ENCODE data around the gene PSEN1. TPM values are rescaled to one million over a fixed set of nuclear protein-coding genes. Genes with fewer than 3 reads are reported as not detected.

The PSEN1 gene
- total and polyA plus RNA-seq, 2 experiments from 2014 or later: 14.6 to 35.7 TPM

GRCh38 chr14:73209953-73210352, 73.6 kb downstream of the PSEN1 start (continued):
- TF ChIP-seq ETS1 (IDR thresholded peaks at IDR 0.05): no peak
- no peak for TF ChIP-seq ZNF114 (CRISPR knock-in tag; IDR thresholded peaks at IDR 0.05)
- no peak for TF ChIP-seq ZNF331 (CRISPR knock-in tag; IDR thresholded peaks at IDR 0.05; ENCODE audit: low read depth)
- no peak for TF ChIP-seq POLR2AphosphoS5 (IDR thresholded peaks at IDR 0.05; ENCODE audit: low read depth)
- no peak for TF ChIP-seq EZH2phosphoT487 (IDR thresholded peaks at IDR 0.05; ENCODE audit: unreplicated experiment)
- TF ChIP-seq CREB1 (CRISPR knock-in tag; IDR thresholded peaks at IDR 0.05; ENCODE audit: low read depth): no peak
- no peak for TF ChIP-seq REST (IDR thresholded peaks at IDR 0.05; ENCODE audit: unreplicated experiment)

GRCh38 chr14:73211251-73212040, 75.1 kb downstream of the PSEN1 start:
- Histone ChIP-seq H3K4me2 (no peak overlapping the region), H3K27ac (ENCODE audit: low read depth) (0 out of 2 replicates have a peak overlapping the region, but pooled peaks have one; percentile 45), H3K9me2 (ENCODE audit: insufficient read depth) (no peaks in the 10 kb centered on the region), H3K4me1 (ENCODE audit: insufficient read depth) (no peaks in the 10 kb centered on the region), H3F3A (replicated peaks; ENCODE audit: low read depth) (no peaks in the 10 kb centered on the region), H4K20me1 (replicated peaks; ENCODE audit: insufficient read depth) (no peaks in the 10 kb centered on the region), H3K79me2 (replicated peaks; ENCODE audit: insufficient read depth) (no peaks in the 10 kb centered on the region), H3K4me3 (no peak overlapping the region), H3K27me3 (ENCODE audit: insufficient read depth) (no peaks in the 10 kb centered on the region), H3K36me3 (ENCODE audit: insufficient read depth) (peaks cover 21% of the 10 kb centered on the region), H2AFZ (no peak overlapping the region)
- no peak overlapping the region; the same call in 1 of the 2 replicates for H3K27ac Mint-ChIP-seq
- peaks cover 17% of the 10 kb centered on the region; the same call in 2 of the 3 replicates for H3K9me3 Mint-ChIP-seq
- TF ChIP-seq ZNF114 (CRISPR knock-in tag; IDR thresholded peaks at IDR 0.05) (no peak), JUNB (IDR thresholded peaks at IDR 0.05; ENCODE audit: unreplicated experiment) (no peak)
- no peaks in the 10 kb centered on the region for H3K27me3 Mint-ChIP-seq (ENCODE audit: insufficient read depth, low read depth, poor library complexity)
- ATAC-seq (no peak), DNase-seq (ENCODE audit: low spot score) (no peak)
- no peaks in the 10 kb centered on the region for H3K4me1 Mint-ChIP-seq
- H3K36me3 Mint-ChIP-seq (ENCODE audit: low read depth): peaks cover 46% of the 10 kb centered on the region
- no peak overlapping the region for H3K4me3 Mint-ChIP-seq

- Histone ChIP-seq H3K36me3 (ENCODE audit: insufficient read depth) (peaks cover 15% of the 10 kb centered on the region), H3K4me2 (no peak overlapping the region), H3K27me3 (ENCODE audit: insufficient read depth) (no peaks in the 10 kb centered on the region), H3K4me3 (no peak overlapping the region), H3K9me2 (ENCODE audit: insufficient read depth) (no peaks in the 10 kb centered on the region), H3K79me2 (replicated peaks; ENCODE audit: insufficient read depth) (no peaks in the 10 kb centered on the region), H4K20me1 (replicated peaks; ENCODE audit: insufficient read depth) (no peaks in the 10 kb centered on the region), H2AFZ (no peak overlapping the region), H3F3A (replicated peaks; ENCODE audit: low read depth) (no peaks in the 10 kb centered on the region), H3K27ac (ENCODE audit: low read depth) (no peak overlapping the region), H3K4me1 (ENCODE audit: insufficient read depth) (no peaks in the 10 kb centered on the region)
- Mint-ChIP-seq H3K9me3 (no peaks in the 10 kb centered on the region), H3K27ac (no peak overlapping the region), H3K27me3 (ENCODE audit: insufficient read depth, low read depth, poor library complexity) (peaks cover 3% of the 10 kb centered on the region), H3K4me3 (no peak overlapping the region), H3K4me1 (peaks cover 6% of the 10 kb centered on the region; the same call in 2 of the 3 replicates), H3K36me3 (ENCODE audit: low read depth) (peaks cover 40% of the 10 kb centered on the region)
- TF ChIP-seq JUNB (IDR thresholded peaks at IDR 0.05; ENCODE audit: unreplicated experiment): no peak
- no peak for TF ChIP-seq CREB1 (CRISPR knock-in tag; IDR thresholded peaks at IDR 0.05; ENCODE audit: low read depth)
- TF ChIP-seq ZNF331 (CRISPR knock-in tag; IDR thresholded peaks at IDR 0.05; ENCODE audit: low read depth): no peak
- no peak for TF ChIP-seq POLR2AphosphoS5 (IDR thresholded peaks at IDR 0.05; ENCODE audit: low read depth)
- no peak for TF ChIP-seq ETS1 (IDR thresholded peaks at IDR 0.05)
- TF ChIP-seq REST (IDR thresholded peaks at IDR 0.05; ENCODE audit: unreplicated experiment): no peak
- no peak for TF ChIP-seq STAT1 (IDR thresholded peaks at IDR 0.05; ENCODE audit: unreplicated experiment)
- ATAC-seq: no peak
- no peak for DNase-seq (ENCODE audit: low spot score)
These were observed 79.7 kb downstream of the PSEN1 start for GRCh38 chr14:73216030-73216429.
